ENCODE results near the gene UMODL1. TPM values are rescaled to one million over a fixed set of nuclear protein-coding genes. Genes with fewer than 3 reads are reported as not detected.

The UMODL1 gene
- polyA plus RNA-seq, 3 donors from 2014 or later, result not detected

DNA sequence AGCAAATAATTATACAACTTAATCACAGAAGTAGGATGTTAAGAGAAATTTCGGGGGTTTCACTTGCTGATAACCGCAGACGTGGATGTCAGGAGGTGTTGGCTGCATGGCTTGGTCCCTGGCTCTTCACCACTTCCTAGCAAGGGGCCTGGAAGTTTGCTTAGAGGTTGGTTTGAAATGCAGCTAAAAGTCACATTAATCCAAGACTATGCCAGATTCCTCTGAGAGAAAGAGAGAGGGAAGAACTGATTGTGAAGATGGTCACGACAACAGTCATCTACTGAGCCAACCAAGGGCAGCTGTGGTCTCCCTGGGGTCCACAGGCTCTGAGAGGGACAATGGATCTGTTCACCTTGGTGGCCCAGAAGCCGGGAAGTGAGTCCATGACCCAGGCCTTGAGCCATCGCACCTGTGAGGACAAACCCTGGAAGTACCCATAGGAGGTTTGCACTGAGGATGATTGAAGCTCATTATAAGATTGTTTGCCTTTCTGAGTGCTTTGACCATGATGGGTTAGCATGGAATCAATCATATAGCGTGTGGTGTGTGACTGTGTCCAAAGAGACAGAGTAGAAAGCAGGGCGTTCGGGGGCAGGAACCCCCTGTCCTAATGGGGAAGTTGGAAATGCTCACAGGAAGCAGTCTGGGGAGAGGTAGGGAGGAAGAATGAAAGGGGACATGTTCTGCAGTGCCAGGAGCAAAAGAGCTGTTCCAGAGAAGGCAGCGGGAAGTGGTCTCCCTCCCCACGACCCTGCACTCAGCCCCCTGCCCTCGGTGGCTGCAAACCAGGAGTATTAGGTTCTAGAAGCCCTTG is 47.1 kb downstream of the UMODL1 start:
- Mint-ChIP-seq H3K27ac (no peak overlapping the region), H3K4me1 (peaks cover 12 to 20% of the 10 kb centered on the region in 2 donors), H3K36me3 (no peaks in the 10 kb centered on the region), H3K27me3 (ENCODE audit: low read depth in 3 of 3) (peaks cover 8 to 38% (median 13%) of the 10 kb centered on the region in 3 donors), H3K9me3 (no peaks in the 10 kb centered on the region), H3K4me3 (peak overlapping the region in 1 of 5 donors; percentile 65)
- DNase-seq, result no peak

- no peak overlapping the region for H3K27ac Mint-ChIP-seq
- H3K4me3 Mint-ChIP-seq, result no peak overlapping the region
- H3K9me3 Mint-ChIP-seq, result peaks cover 0 to 2% (median 0%) of the 10 kb centered on the region in 6 donors
- peaks cover 8 to 41% (median 14%) of the 10 kb centered on the region in 3 donors for H3K27me3 Mint-ChIP-seq (ENCODE audit: low read depth in 3 of 3)
- H3K36me3 Mint-ChIP-seq, result no peaks in the 10 kb centered on the region
- peaks cover 12 to 20% of the 10 kb centered on the region in 2 donors for H3K4me1 Mint-ChIP-seq
- DNase-seq, result no peak
Measured at GRCh38 chr21:42118901-42119300, 47.8 kb downstream of the UMODL1 start.

GRCh38 chr21:42120101-42120902 is 49.2 kb downstream of the UMODL1 start:
- H3K4me1 Mint-ChIP-seq, result peaks cover 12 to 15% of the 10 kb centered on the region in 2 donors
- no peak overlapping the region for H3K4me3 Mint-ChIP-seq
- no peak for DNase-seq
- H3K27me3 Mint-ChIP-seq (ENCODE audit: low read depth in 3 of 3), result peaks cover 4 to 37% (median 14%) of the 10 kb centered on the region in 3 donors
- H3K9me3 Mint-ChIP-seq, result peaks cover 0 to 2% (median 0%) of the 10 kb centered on the region in 6 donors
- H3K27ac Mint-ChIP-seq, result no peak overlapping the region
- H3K36me3 Mint-ChIP-seq, result no peaks in the 10 kb centered on the region

GRCh38 chr21:42120903-42121535 is 49.9 kb downstream of the UMODL1 start:
- H3K27me3 Mint-ChIP-seq (ENCODE audit: low read depth in 3 of 3), result peaks cover 4 to 37% (median 14%) of the 10 kb centered on the region in 3 donors
- H3K4me1 Mint-ChIP-seq, result peaks cover 12 to 15% of the 10 kb centered on the region in 2 donors
- no peak overlapping the region for H3K4me3 Mint-ChIP-seq
- no peak overlapping the region for H3K27ac Mint-ChIP-seq
- DNase-seq, result no peak
- peaks cover 0 to 2% (median 0%) of the 10 kb centered on the region in 6 donors for H3K9me3 Mint-ChIP-seq
- no peaks in the 10 kb centered on the region for H3K36me3 Mint-ChIP-seq

- Mint-ChIP-seq H3K27me3 (ENCODE audit: low read depth in 3 of 3) (peaks cover 0 to 35% (median 14%) of the 10 kb centered on the region in 3 donors), H3K4me1 (peaks cover 12 to 15% of the 10 kb centered on the region in 2 donors), H3K9me3 (peaks cover 0 to 2% (median 0%) of the 10 kb centered on the region in 6 donors), H3K27ac (no peak overlapping the region), H3K4me3 (no peak overlapping the region), H3K36me3 (no peaks in the 10 kb centered on the region)
- DNase-seq, result no peak
Measured at GRCh38 chr21:42121794-42122193, 50.7 kb downstream of the UMODL1 start.

- Mint-ChIP-seq H3K4me3 (no peak overlapping the region), H3K4me1 (peaks cover 7 to 12% of the 10 kb centered on the region in 2 donors), H3K36me3 (no peaks in the 10 kb centered on the region), H3K9me3 (peaks cover 0 to 2% (median 0%) of the 10 kb centered on the region in 6 donors), H3K27ac (no peak overlapping the region), H3K27me3 (ENCODE audit: low read depth in 3 of 3) (peaks cover 0 to 32% (median 14%) of the 10 kb centered on the region in 3 donors)
- DNase-seq, result no peak
Measured at GRCh38 chr21:42122398-42122797, 51.3 kb downstream of the UMODL1 start.

DNA sequence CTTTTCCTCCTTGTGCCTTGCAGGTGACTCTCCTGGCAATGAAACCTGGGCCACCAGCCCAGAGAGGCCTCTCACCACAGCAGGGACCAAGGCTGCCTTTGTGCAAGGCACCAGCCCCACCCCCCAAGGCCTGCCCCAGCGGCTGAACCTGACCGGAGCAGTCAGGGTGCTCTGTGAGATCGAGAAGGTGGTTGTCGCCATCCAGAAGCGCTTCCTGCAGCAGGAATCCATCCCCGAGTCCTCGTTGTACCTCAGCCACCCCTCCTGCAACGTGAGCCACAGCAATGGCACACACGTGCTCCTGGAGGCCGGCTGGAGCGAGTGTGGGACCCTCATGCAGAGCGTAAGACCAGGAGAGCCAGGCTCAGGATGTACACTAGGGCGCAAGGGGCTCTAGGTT is 51.7 kb downstream of the UMODL1 start:
- peaks cover 0 to 30% (median 12%) of the 10 kb centered on the region in 3 donors for H3K27me3 Mint-ChIP-seq (ENCODE audit: low read depth in 3 of 3)
- no peak overlapping the region for H3K4me3 Mint-ChIP-seq
- H3K9me3 Mint-ChIP-seq, result peaks cover 0 to 2% (median 0%) of the 10 kb centered on the region in 6 donors
- no peak for DNase-seq
- H3K4me1 Mint-ChIP-seq, result peaks cover 3 to 7% of the 10 kb centered on the region in 2 donors
- no peaks in the 10 kb centered on the region for H3K36me3 Mint-ChIP-seq
- no peak overlapping the region for H3K27ac Mint-ChIP-seq

- H3K4me1 Mint-ChIP-seq, result peaks cover under 1 to 2% of the 10 kb centered on the region in 2 donors
- peaks cover 0 to 24% (median 8%) of the 10 kb centered on the region in 3 donors for H3K27me3 Mint-ChIP-seq (ENCODE audit: low read depth in 3 of 3)
- H3K9me3 Mint-ChIP-seq, result peaks cover 0 to 2% (median 0%) of the 10 kb centered on the region in 6 donors
- no peak overlapping the region for H3K4me3 Mint-ChIP-seq
- no peak overlapping the region for H3K27ac Mint-ChIP-seq
- H3K36me3 Mint-ChIP-seq, result no peaks in the 10 kb centered on the region
- DNase-seq, result no peak
Measured at GRCh38 chr21:42123219-42123908, 52.2 kb downstream of the UMODL1 start.

GRCh38 chr21:42124081-42124480 is 53.0 kb downstream of the UMODL1 start:
- no peaks in the 10 kb centered on the region for H3K4me1 Mint-ChIP-seq
- no peak for DNase-seq
- no peak overlapping the region for H3K4me3 Mint-ChIP-seq
- H3K27ac Mint-ChIP-seq, result no peak overlapping the region
- H3K9me3 Mint-ChIP-seq, result peaks cover 0 to 2% (median 0%) of the 10 kb centered on the region in 6 donors
- peaks cover 0 to 20% (median 6%) of the 10 kb centered on the region in 3 donors for H3K27me3 Mint-ChIP-seq (ENCODE audit: low read depth in 3 of 3)
- H3K36me3 Mint-ChIP-seq, result no peaks in the 10 kb centered on the region

DNA sequence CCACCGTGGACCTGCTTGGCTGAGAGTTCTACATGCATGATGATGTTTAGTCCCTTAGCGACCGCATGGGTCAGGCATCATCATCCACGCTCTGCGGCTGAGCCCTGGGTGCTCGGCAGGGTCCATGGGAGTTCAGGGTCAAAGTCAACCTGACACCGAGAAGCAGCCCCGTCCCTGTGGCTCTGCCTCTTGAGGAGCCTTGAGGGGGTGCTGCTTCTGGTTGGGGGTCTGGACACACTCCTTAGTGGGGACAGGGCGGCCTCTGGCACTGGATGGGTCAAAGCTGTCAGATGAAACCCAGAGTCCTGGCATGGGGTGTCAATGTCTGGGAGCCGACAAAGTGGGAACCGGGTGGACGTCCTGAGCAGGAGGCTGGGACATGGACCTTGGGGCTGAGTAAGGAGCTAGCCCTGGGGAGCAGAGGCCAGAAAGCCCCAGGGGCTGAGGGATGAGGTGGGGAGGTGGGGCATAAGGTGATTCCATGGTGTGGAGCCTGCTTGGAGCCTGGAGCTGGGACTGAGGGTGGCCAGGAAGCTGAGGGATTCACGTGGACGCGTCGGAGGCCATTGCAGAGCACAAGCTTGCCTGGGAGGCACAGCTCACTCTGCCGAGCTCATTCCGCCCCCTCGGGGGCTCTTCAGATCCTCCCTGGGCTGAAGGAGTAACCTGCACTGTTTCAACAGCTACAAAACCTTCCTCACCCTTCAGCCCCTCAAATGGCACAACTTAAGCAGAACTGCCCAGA is 53.9 kb downstream of the UMODL1 start:
- no peak overlapping the region for H3K27ac Mint-ChIP-seq
- no peak overlapping the region for H3K4me3 Mint-ChIP-seq
- no peaks in the 10 kb centered on the region for H3K36me3 Mint-ChIP-seq
- no peak for DNase-seq
- H3K9me3 Mint-ChIP-seq, result peaks cover 0 to 2% (median 0%) of the 10 kb centered on the region in 6 donors
- H3K27me3 Mint-ChIP-seq (ENCODE audit: low read depth in 3 of 3), result peaks cover 0 to 17% (median 6%) of the 10 kb centered on the region in 3 donors
- no peaks in the 10 kb centered on the region for H3K4me1 Mint-ChIP-seq

GRCh38 chr21:42125571-42126544 is 54.7 kb downstream of the UMODL1 start:
- Mint-ChIP-seq H3K4me1 (no peaks in the 10 kb centered on the region), H3K27ac (no peak overlapping the region), H3K9me3 (peaks cover 0 to 2% (median 0%) of the 10 kb centered on the region in 6 donors), H3K4me3 (no peak overlapping the region), H3K27me3 (ENCODE audit: low read depth in 3 of 3) (peaks cover 0 to 13% (median 6%) of the 10 kb centered on the region in 3 donors), H3K36me3 (no peaks in the 10 kb centered on the region)
- no peak for DNase-seq

Data from immature natural killer cell (primary cell).